HepG2 (cell line): ENCODE data around the gene FUT8. TPM values are rescaled to one million over a fixed set of nuclear protein-coding genes. Genes with fewer than 3 reads are reported as not detected.

ENCODE experiments used
- ATAC-seq: fragments of 200-7000 bp; cut with Tn5 transposase; 3 replicates; pipeline ENCODE4 v1.9.1; 2020; ENCODE audit warnings: mild to moderate bottlenecking, moderate library complexity
- BruUV-seq: library from RNA; stranded (reverse); fragments of 400-500 nt; replicated peaks from 2 replicates; lab custom pipeline; 2021; lab: Mats Ljungman, UMichigan
- CTCF ChIA-PET: fragments of 300-600 bp; formaldehyde crosslinking; extraction: SDS; loops from one replicate; lab custom pipeline; 2021; ENCODE audit warnings: low total read pairs, inconsistent platforms, low intra/inter-chr PET ratio; lab: Yijun Ruan, JAX
- POLR2A ChIA-PET: fragments of 350-600 bp; sonication (Branson Sonifier 250); formaldehyde crosslinking; loops from one replicate; lab custom pipeline; 2020; ENCODE audit warnings: antibody characterized with exemption, inconsistent platforms; lab: Yijun Ruan, JAX
- DNase-seq: peaks from one replicate; pipeline ENCODE4 v3.0.0-alpha.2; 2015; ENCODE audit warnings: low spot score
- FAIRE-seq: peaks from 3 replicates; lab custom pipeline; 2011; peaks lifted over from hg19 to GRCh38; lab: Jason Lieb, UNC
- H2AFZ ChIP-seq: one replicate; pipeline ENCODE4 v1.6.1; 2011; ENCODE audit warnings: low read length, inconsistent platforms
- H3K27ac ChIP-seq: fragments of 300-600 bp; 3 replicates; pipeline ENCODE4 v1.8.0; 2011; ENCODE audit warnings: mixed run types, mild to moderate bottlenecking, mixed read lengths, low read length, inconsistent platforms; ENCODE audit not compliant: insufficient read depth; ENCODE audit errors: extremely low read length
- H3K27me3 ChIP-seq, 2 experiments: fragments of 200-600 bp in 1 of 2; 2 replicates in 1 of 2; 3 replicates in 1 of 2; pipeline versions ENCODE4 v1.6.0 to v1.8.0; 2011; ENCODE audit warnings: low read length in 2 of 2, mild to moderate bottlenecking in 2 of 2, moderate library complexity in 2 of 2, inconsistent platforms in 1 of 2; ENCODE audit not compliant: insufficient read depth in 2 of 2, control insufficient read depth in 1 of 2
- H3K36me3 ChIP-seq, 2 experiments: fragments of 200-600 bp in 1 of 2; replicated peaks in 1 of 2; 2 replicates in 1 of 2; 3 replicates in 1 of 2; pipeline versions ENCODE4 v1.5.1 to v1.8.0; 2011; ENCODE audit warnings: low read length in 2 of 2, inconsistent platforms in 1 of 2; ENCODE audit not compliant: insufficient read depth in 2 of 2, control insufficient read depth in 1 of 2
- H3K4me1 ChIP-seq: 2 replicates; pipeline ENCODE4 v1.5.1; 2012; ENCODE audit warnings: low read length, inconsistent platforms; ENCODE audit not compliant: insufficient read depth
- H3K4me2 ChIP-seq: 2 replicates; pipeline ENCODE4 v1.6.0; 2011; ENCODE audit warnings: low read depth, low read length, inconsistent platforms
- H3K4me3 ChIP-seq, 3 experiments: fragments of 200-600 bp in 1 of 3; sonication (generic), shearing (Covaris generic) in 1 of 3; replicated peaks in 1 of 3; 2 replicates each; pipeline ENCODE4 v1.5.1; 2011 to 2016; ENCODE audit warnings: low read length in 3 of 3, inconsistent platforms in 2 of 3, low read depth in 2 of 3, mild to moderate bottlenecking in 2 of 3, control low read depth in 1 of 3, mixed read lengths in 1 of 3; ENCODE audit not compliant: insufficient read depth in 1 of 3
- H3K79me2 ChIP-seq: one replicate; pipeline ENCODE4 v1.6.1; 2011; ENCODE audit warnings: low read length, inconsistent platforms; ENCODE audit not compliant: insufficient read depth
- H3K9ac ChIP-seq: 2 replicates; pipeline ENCODE4 v1.6.0; 2011; ENCODE audit warnings: mild to moderate bottlenecking, low read depth, low read length, inconsistent platforms; ENCODE audit not compliant: insufficient read depth
- H3K9me3 ChIP-seq: 2 replicates; pipeline ENCODE4 v1.5.1; 2012; ENCODE audit warnings: mild to moderate bottlenecking, low read length
- H4K20me1 ChIP-seq: 2 replicates; pipeline ENCODE4 v1.6.0; 2011; ENCODE audit warnings: inconsistent platforms, mild to moderate bottlenecking, low read length, moderate library complexity; ENCODE audit not compliant: insufficient read depth
- FLYWCH1 ChIP-seq: sonication (generic); formaldehyde crosslinking; IDR thresholded peaks from 2 replicates; pipeline ENCODE4 v1.8.1; 2023; ENCODE audit warnings: mild to moderate bottlenecking, missing genetic modification reagents
- GPN1 ChIP-seq: sonication (generic); formaldehyde crosslinking; IDR thresholded peaks from 2 replicates; pipeline ENCODE4 v1.5.1; 2020; ENCODE audit warnings: missing genetic modification reagents, borderline replicate concordance
- IRX3 ChIP-seq: sonication (generic); formaldehyde crosslinking; IDR thresholded peaks from 2 replicates; pipeline ENCODE4 v1.8.1; 2023; ENCODE audit warnings: mild to moderate bottlenecking, low read depth, missing genetic modification reagents, borderline replicate concordance
- ISX ChIP-seq: sonication (generic); formaldehyde crosslinking; conservative IDR thresholded peaks from 2 replicates; pipeline ENCODE4 v1.5.0; 2020; ENCODE audit warnings: missing genetic modification reagents
- PHF21A ChIP-seq: sonication (generic); formaldehyde crosslinking; IDR thresholded peaks from 2 replicates; pipeline ENCODE4 v1.5.0; 2020; ENCODE audit warnings: mild to moderate bottlenecking, missing genetic modification reagents
- SP2 ChIP-seq: sonication (generic); formaldehyde crosslinking; IDR thresholded peaks from 2 replicates; pipeline ENCODE4 v1.5.1; 2020; ENCODE audit warnings: mild to moderate bottlenecking, missing genetic modification reagents
- ZBTB26 ChIP-seq: IDR thresholded peaks from 2 replicates; pipeline ENCODE4 v1.6.1; 2016; ENCODE audit warnings: missing compliant biosample characterization, missing genetic modification reagents, borderline replicate concordance
- WGBS: methylation state at CpG from one replicate; pipeline ENCODE4 v1.1.6; 2017; ENCODE audit warnings: low lambda C conversion rate; 5-methylcytosine and 5-hydroxymethylcytosine counted together
- in situ Hi-C: cut with HindIII; loops from 2 replicates; pipeline ENCODE4 v1.10.0; 2017; ENCODE audit warnings: low pct_unique_long_range_greater_than_20kb; ENCODE audit not compliant: extremely low pct_ligation_motif_present
- intact Hi-C: fragments of 100-400 bp; cut with micrococcal nuclease; formaldehyde crosslinking; loops from one replicate; pipeline ENCODE4 v1.10.0; 2022; ENCODE audit not compliant: unreplicated experiment
- polyA plus RNA-seq, 8 experiments: library from polyadenylated mRNA; depleted of rRNA in 3 of 8; stranded (reverse) in 7 of 8; unstranded in 1 of 8; fragments of >200 nt; fragmentation: Illumina TruSeq in 4 of 8; extraction: Trizol in 4 of 8; gene quantifications; 2 replicates each; pipeline versions ENCODE4 v1.2.1 to v1.2.3, GENCODE V29; 2011 to 2016; ENCODE audit warnings: low read depth in 4 of 8, missing spikeins in 1 of 8, mixed read lengths in 1 of 8; ENCODE audit not compliant: insufficient read depth in 1 of 8
- total RNA-seq, 5 experiments: library from RNA; depleted of rRNA; stranded (reverse); fragments of >200 nt; fragmentation: Illumina TruSeq; extraction: Trizol; gene quantifications; 2 replicates each; pipeline ENCODE4 v1.2.3, GENCODE V29; 2016; ENCODE audit warnings: low read depth in 1 of 5

Gene FUT8
- total and polyA plus RNA-seq, 2 of the 13 experiments (the other 11 are each of a cell fraction or from before 2014, with no cell fraction given) = 9.3 to 17.5 TPM

GRCh38 chr14:65550779-65551643 is 138.5 kb downstream of the FUT8 start:
- in situ Hi-C loops = no loop called here
- no peak overlapping the region for H3K9ac ChIP-seq
- WGBS = 96% methylated on average over 6 of the region's 6 CpGs
- no peak overlapping the region for H3K27ac ChIP-seq
- H3K4me1 ChIP-seq = peaks cover 5% of the 10 kb centered on the region; the same call in 1 of the 2 replicates
- DNase-seq (no peak), ATAC-seq (no peak), FAIRE-seq (no peak)
- intact Hi-C loops = no loop called here
- POLR2A ChIA-PET = no interaction called here
- H3K27me3 ChIP-seq = no peaks in the 10 kb centered on the region
- TF ChIP-seq ZBTB26 (CRISPR knock-in tag) = no peak
- no peak for TF ChIP-seq SP2 (CRISPR knock-in tag)
- TF ChIP-seq PHF21A (CRISPR knock-in tag) = no peak
- no peak for TF ChIP-seq FLYWCH1 (CRISPR knock-in tag)
- TF ChIP-seq ISX (CRISPR knock-in tag) = no peak
- TF ChIP-seq GPN1 (CRISPR knock-in tag) = no peak
- no peak for TF ChIP-seq IRX3
- H3K79me2 ChIP-seq = no peaks in the 10 kb centered on the region
- H3K4me3 ChIP-seq = no peak overlapping the region
- no peaks in the 10 kb centered on the region for H3K9me3 ChIP-seq
- no peak overlapping the region for H3K4me2 ChIP-seq
- H4K20me1 ChIP-seq = no peaks in the 10 kb centered on the region
- no peaks in the 10 kb centered on the region for H3K36me3 ChIP-seq
- H2AFZ ChIP-seq = no peak overlapping the region
- BruUV-seq = no TSS peak
- CTCF ChIA-PET = no interaction called here
